Measurements from ENCODE around the gene PRKCZ. TPM values are rescaled to one million over a fixed set of nuclear protein-coding genes. Genes with fewer than 3 reads are reported as not detected.

The PRKCZ gene
- total RNA-seq, 1 donor from 2014 or later, result 32.6 TPM

- FAIRE-seq (no peak), DNase-seq (ENCODE audit: low read depth) (no peak)
- TF ChIP-seq EZH2 (IDR thresholded peaks at IDR 0.05; ENCODE audit: insufficient read depth, low read length), result no peak
- Histone ChIP-seq H3K27ac (ENCODE audit: low read depth, low read length) (no peak overlapping the region), H3K4me1 (ENCODE audit: insufficient read depth, low read length) (no peaks in the 10 kb centered on the region), H3K4me2 (ENCODE audit: low read length) (no peak overlapping the region), H4K20me1 (ENCODE audit: insufficient read depth, low read length) (no peaks in the 10 kb centered on the region), H3K4me3 (ENCODE audit: insufficient read depth, low read depth, low read length) (no peak overlapping the region), H3K79me2 (ENCODE audit: insufficient read depth, low read length) (no peaks in the 10 kb centered on the region), H2AFZ (ENCODE audit: low read depth, low read length) (no peak overlapping the region), H3K9me3 (ENCODE audit: insufficient read depth, low read depth, low read length) (peaks cover 11% of the 10 kb centered on the region), H3K9ac (ENCODE audit: low read length) (no peak overlapping the region), H3K36me3 (ENCODE audit: insufficient read depth, low read length) (no peaks in the 10 kb centered on the region), H3K27me3 (ENCODE audit: insufficient read depth, low read length) (no peaks in the 10 kb centered on the region)
- Mint-ChIP-seq H3K4me1 (ENCODE audit: low read depth, unreplicated experiment) (no peaks in the 10 kb centered on the region), H3K27ac (ENCODE audit: unreplicated experiment) (no peak overlapping the region), H3K27me3 (ENCODE audit: low read depth, unreplicated experiment) (no peaks in the 10 kb centered on the region), H3K36me3 (ENCODE audit: low read depth, unreplicated experiment) (peaks cover 13% of the 10 kb centered on the region), H3K9me3 (ENCODE audit: unreplicated experiment) (peaks cover 6% of the 10 kb centered on the region), H3K4me3 (ENCODE audit: unreplicated experiment) (no peak overlapping the region)
Observed at GRCh38 chr1:2095394-2095793, 45.2 kb downstream of the PRKCZ start.

- H3K79me2 ChIP-seq (ENCODE audit: insufficient read depth, low read length), result no peaks in the 10 kb centered on the region
- H3K9me3 ChIP-seq (ENCODE audit: insufficient read depth, low read depth, low read length), result peaks cover 11% of the 10 kb centered on the region
- no peaks in the 10 kb centered on the region for H3K27me3 ChIP-seq (ENCODE audit: insufficient read depth, low read length)
- no peak overlapping the region for H3K4me3 ChIP-seq (ENCODE audit: insufficient read depth, low read depth, low read length)
- DNase-seq (ENCODE audit: low read depth) (no peak), FAIRE-seq (no peak)
- Mint-ChIP-seq H3K4me3 (ENCODE audit: unreplicated experiment) (no peak overlapping the region), H3K4me1 (ENCODE audit: low read depth, unreplicated experiment) (no peaks in the 10 kb centered on the region), H3K9me3 (ENCODE audit: unreplicated experiment) (peaks cover 6% of the 10 kb centered on the region), H3K36me3 (ENCODE audit: low read depth, unreplicated experiment) (peaks cover 13% of the 10 kb centered on the region), H3K27ac (ENCODE audit: unreplicated experiment) (no peak overlapping the region), H3K27me3 (ENCODE audit: low read depth, unreplicated experiment) (no peaks in the 10 kb centered on the region)
- H3K9ac ChIP-seq (ENCODE audit: low read length), result no peak overlapping the region
- H2AFZ ChIP-seq (ENCODE audit: low read depth, low read length), result no peak overlapping the region
- H3K4me1 ChIP-seq (ENCODE audit: insufficient read depth, low read length), result no peaks in the 10 kb centered on the region
- no peak overlapping the region for H3K4me2 ChIP-seq (ENCODE audit: low read length)
- H3K36me3 ChIP-seq (ENCODE audit: insufficient read depth, low read length), result no peaks in the 10 kb centered on the region
- no peak overlapping the region for H3K27ac ChIP-seq (ENCODE audit: low read depth, low read length)
- H4K20me1 ChIP-seq (ENCODE audit: insufficient read depth, low read length), result no peaks in the 10 kb centered on the region
- TF ChIP-seq CTCF (IDR thresholded peaks at IDR 0.05; ENCODE audit: insufficient read depth, low read depth, low read length), result no peak
- no peak for TF ChIP-seq EZH2 (IDR thresholded peaks at IDR 0.05; ENCODE audit: insufficient read depth, low read length)
Observed at GRCh38 chr1:2095981-2096736, 45.9 kb downstream of the PRKCZ start.

GRCh38 chr1:2097386-2098300, 47.4 kb downstream of the PRKCZ start:
- Mint-ChIP-seq H3K27me3 (ENCODE audit: low read depth, unreplicated experiment) (no peaks in the 10 kb centered on the region), H3K27ac (ENCODE audit: unreplicated experiment) (no peak overlapping the region), H3K4me3 (ENCODE audit: unreplicated experiment) (no peak overlapping the region), H3K4me1 (ENCODE audit: low read depth, unreplicated experiment) (no peaks in the 10 kb centered on the region), H3K36me3 (ENCODE audit: low read depth, unreplicated experiment) (peaks cover 13% of the 10 kb centered on the region), H3K9me3 (ENCODE audit: unreplicated experiment) (peaks cover 6% of the 10 kb centered on the region)
- DNase-seq (ENCODE audit: low read depth) (no peak), FAIRE-seq (no peak)
- Histone ChIP-seq H3K4me3 (ENCODE audit: insufficient read depth, low read depth, low read length) (no peak overlapping the region), H3K27ac (ENCODE audit: low read depth, low read length) (no peak overlapping the region), H3K9me3 (ENCODE audit: insufficient read depth, low read depth, low read length) (peaks cover 11% of the 10 kb centered on the region), H4K20me1 (ENCODE audit: insufficient read depth, low read length) (no peaks in the 10 kb centered on the region), H3K9ac (ENCODE audit: low read length) (no peak overlapping the region), H3K4me1 (ENCODE audit: insufficient read depth, low read length) (no peaks in the 10 kb centered on the region), H3K4me2 (ENCODE audit: low read length) (no peak overlapping the region), H2AFZ (ENCODE audit: low read depth, low read length) (no peak overlapping the region), H3K36me3 (ENCODE audit: insufficient read depth, low read length) (no peaks in the 10 kb centered on the region), H3K27me3 (ENCODE audit: insufficient read depth, low read length) (peaks cover 4% of the 10 kb centered on the region), H3K79me2 (ENCODE audit: insufficient read depth, low read length) (no peaks in the 10 kb centered on the region)
- TF ChIP-seq CTCF (IDR thresholded peaks at IDR 0.05; ENCODE audit: insufficient read depth, low read depth, low read length) (no peak), EZH2 (IDR thresholded peaks at IDR 0.05; ENCODE audit: insufficient read depth, low read length) (no peak)

Data from astrocyte (in vitro differentiated cells and primary cell).